ENCODE data around the gene APPBP2. TPM values are rescaled to one million over a fixed set of nuclear protein-coding genes. Genes with fewer than 3 reads are reported as not detected.
A peak's percentile ranks its signal among the peaks of the same experiment; 100 is the strongest.
"Not testable (repeated sequence)": the region's sequence is repeated elsewhere in the genome, so short reads cannot be mapped to it uniquely, and the experiment has no call there.

The APPBP2 gene
- total RNA-seq, 1 donor from 2014 or later, result 61.3 TPM

GRCh38 chr17:60525328-60525684 lies 736 bp downstream of the APPBP2 start:
- Mint-ChIP-seq H3K36me3 (ENCODE audit: insufficient read depth) (peaks cover 15% of the 10 kb centered on the region), H3K27ac (peak overlapping the region; percentile 95), H3K27me3 (no peaks in the 10 kb centered on the region), H3K9me3 (ENCODE audit: low read depth) (no peaks in the 10 kb centered on the region), H3K4me3 (ENCODE audit: low read depth) (peak overlapping the region; percentile 93), H3K4me1 (ENCODE audit: low read depth) (peaks cover 17% of the 10 kb centered on the region)
- no peak for DNase-seq (ENCODE audit: low spot score, unreplicated experiment)
- TF ChIP-seq CTCF (IDR thresholded peaks at IDR 0.05; ENCODE audit: unreplicated experiment), result no peak

- Mint-ChIP-seq H3K4me3 (ENCODE audit: low read depth) (peak overlapping the region; percentile 93), H3K4me1 (ENCODE audit: low read depth) (peaks cover 17% of the 10 kb centered on the region), H3K9me3 (ENCODE audit: low read depth) (no peaks in the 10 kb centered on the region), H3K36me3 (ENCODE audit: insufficient read depth) (peaks cover 13% of the 10 kb centered on the region), H3K27ac (peak overlapping the region; percentile 95), H3K27me3 (no peaks in the 10 kb centered on the region)
- no peak for DNase-seq (ENCODE audit: low spot score, unreplicated experiment)
- TF ChIP-seq CTCF (IDR thresholded peaks at IDR 0.05; ENCODE audit: unreplicated experiment), result no peak
Measured at GRCh38 chr17:60524463-60525327, 1.3 kb downstream of the APPBP2 start.

- TF ChIP-seq CTCF (IDR thresholded peaks at IDR 0.05; ENCODE audit: unreplicated experiment), result no peak
- peak overlapping the region; percentile 29 for H3K27ac Mint-ChIP-seq
- no peak for DNase-seq (ENCODE audit: low spot score, unreplicated experiment)
- H3K4me3 Mint-ChIP-seq (ENCODE audit: low read depth), result peak overlapping the region; percentile 93
- H3K9me3 Mint-ChIP-seq (ENCODE audit: low read depth), result no peaks in the 10 kb centered on the region
- H3K27me3 Mint-ChIP-seq, result no peaks in the 10 kb centered on the region
- H3K36me3 Mint-ChIP-seq (ENCODE audit: insufficient read depth), result peaks cover 13% of the 10 kb centered on the region
- H3K4me1 Mint-ChIP-seq (ENCODE audit: low read depth), result peaks cover 17% of the 10 kb centered on the region
Measured at GRCh38 chr17:60523822-60524221, 2.2 kb downstream of the APPBP2 start.

GRCh38 chr17:60522889-60523626 lies 3.0 kb downstream of the APPBP2 start:
- Mint-ChIP-seq H3K27ac (no peak overlapping the region), H3K4me1 (ENCODE audit: low read depth) (peaks cover 17% of the 10 kb centered on the region), H3K36me3 (ENCODE audit: insufficient read depth) (peaks cover 8% of the 10 kb centered on the region), H3K27me3 (no peaks in the 10 kb centered on the region), H3K9me3 (ENCODE audit: low read depth) (no peaks in the 10 kb centered on the region), H3K4me3 (ENCODE audit: low read depth) (no peak overlapping the region)
- no peak for TF ChIP-seq CTCF (IDR thresholded peaks at IDR 0.05; ENCODE audit: unreplicated experiment)
- no peak for DNase-seq (ENCODE audit: low spot score, unreplicated experiment)

GRCh38 chr17:60519795-60520194 lies 6.2 kb downstream of the APPBP2 start:
- no peak for DNase-seq (ENCODE audit: low spot score, unreplicated experiment)
- H3K27ac Mint-ChIP-seq, result no peak overlapping the region
- TF ChIP-seq CTCF (IDR thresholded peaks at IDR 0.05; ENCODE audit: unreplicated experiment), result no peak
- H3K36me3 Mint-ChIP-seq (ENCODE audit: insufficient read depth), result peaks cover 10% of the 10 kb centered on the region
- H3K27me3 Mint-ChIP-seq, result no peaks in the 10 kb centered on the region
- H3K9me3 Mint-ChIP-seq (ENCODE audit: low read depth), result no peaks in the 10 kb centered on the region
- H3K4me3 Mint-ChIP-seq (ENCODE audit: low read depth), result no peak overlapping the region
- H3K4me1 Mint-ChIP-seq (ENCODE audit: low read depth), result peaks cover 15% of the 10 kb centered on the region

GRCh38 chr17:60515683-60516082 lies 10.4 kb downstream of the APPBP2 start:
- H3K27ac Mint-ChIP-seq; H3K4me3 Mint-ChIP-seq (ENCODE audit: low read depth); H3K27me3 Mint-ChIP-seq; DNase-seq (ENCODE audit: low spot score, unreplicated experiment); H3K9me3 Mint-ChIP-seq (ENCODE audit: low read depth); H3K4me1 Mint-ChIP-seq (ENCODE audit: low read depth): not testable (repeated sequence)
- peaks cover 21% of the 10 kb centered on the region for H3K36me3 Mint-ChIP-seq (ENCODE audit: insufficient read depth)

- H3K36me3 Mint-ChIP-seq (ENCODE audit: insufficient read depth), result peaks cover 19% of the 10 kb centered on the region
- H3K27ac Mint-ChIP-seq; H3K4me1 Mint-ChIP-seq (ENCODE audit: low read depth); DNase-seq (ENCODE audit: low spot score, unreplicated experiment); H3K4me3 Mint-ChIP-seq (ENCODE audit: low read depth); H3K27me3 Mint-ChIP-seq; H3K9me3 Mint-ChIP-seq (ENCODE audit: low read depth): not testable (repeated sequence)
Measured at GRCh38 chr17:60515199-60515598, 10.8 kb downstream of the APPBP2 start.
